ENCODE results near the gene KREMEN1. TPM values are rescaled to one million over a fixed set of nuclear protein-coding genes. Genes with fewer than 3 reads are reported as not detected.

The KREMEN1 gene
- total RNA-seq, 2 experiments from 2014 or later = not detected

- POLR2A ChIA-PET = no interaction called here
- no peaks in the 10 kb centered on the region for H3K4me1 ChIP-seq (ENCODE audit: insufficient read depth, low read length)
- peaks cover 51% of the 10 kb centered on the region for H3K27me3 Mint-ChIP-seq
- ATAC-seq (ENCODE audit: poor library complexity) (no peak), DNase-seq (no peak)
- H3K27ac Mint-ChIP-seq = no peak overlapping the region
- CTCF ChIA-PET = no interaction called here
- no peaks in the 10 kb centered on the region for H3K9me3 ChIP-seq (ENCODE audit: control insufficient read depth in 1 of 2, insufficient read depth in 1 of 2, low read length in 2 of 2)
- H3K36me3 Mint-ChIP-seq (ENCODE audit: low read depth) = no peaks in the 10 kb centered on the region
- no peak overlapping the region for H3K4me3 ChIP-seq (ENCODE audit: low read length)
- intact Hi-C loops (cut with DNase I, micrococcal nuclease) = no loop called here
- no peak for TF ChIP-seq CTCF (IDR thresholded peaks at IDR 0.05)
- H3K9me3 Mint-ChIP-seq = peaks cover 2% of the 10 kb centered on the region
- H3K27ac ChIP-seq (ENCODE audit: low read depth in 1 of 2, low read length in 2 of 2) = no peak overlapping the region
- no peaks in the 10 kb centered on the region for H3K27me3 ChIP-seq (ENCODE audit: control insufficient read depth in 1 of 2, insufficient read depth in 2 of 2, low read length in 2 of 2)
- no peak overlapping the region for H3K4me3 Mint-ChIP-seq
- no peaks in the 10 kb centered on the region for H3K36me3 ChIP-seq (ENCODE audit: insufficient read depth, low read length)
- H3K4me1 Mint-ChIP-seq (ENCODE audit: low read depth) = no peaks in the 10 kb centered on the region
Measured at GRCh38 chr22:29112681-29113080, 39.8 kb downstream of the KREMEN1 start.

GRCh38 chr22:29113319-29113718 lies 40.5 kb downstream of the KREMEN1 start:
- Mint-ChIP-seq H3K27ac (no peak overlapping the region), H3K27me3 (peaks cover 57% of the 10 kb centered on the region), H3K9me3 (peaks cover 2% of the 10 kb centered on the region), H3K4me1 (ENCODE audit: low read depth) (no peaks in the 10 kb centered on the region), H3K4me3 (no peak overlapping the region), H3K36me3 (ENCODE audit: low read depth) (no peaks in the 10 kb centered on the region)
- Histone ChIP-seq H3K9me3 (ENCODE audit: control insufficient read depth in 1 of 2, insufficient read depth in 1 of 2, low read length in 2 of 2) (no peaks in the 10 kb centered on the region), H3K27ac (ENCODE audit: low read depth in 1 of 2, low read length in 2 of 2) (no peak overlapping the region), H3K4me1 (ENCODE audit: insufficient read depth, low read length) (no peaks in the 10 kb centered on the region), H3K27me3 (ENCODE audit: control insufficient read depth in 1 of 2, insufficient read depth in 2 of 2, low read length in 2 of 2) (peaks cover 2 to 6% of the 10 kb centered on the region in 2 experiments), H3K36me3 (ENCODE audit: insufficient read depth, low read length) (no peaks in the 10 kb centered on the region), H3K4me3 (ENCODE audit: low read length) (no peak overlapping the region)
- ATAC-seq (ENCODE audit: poor library complexity) (no peak), DNase-seq (no peak)
- ChIA-PET POLR2A (no interaction called here), CTCF (no interaction called here)
- no peak for TF ChIP-seq CTCF (IDR thresholded peaks at IDR 0.05)
- intact Hi-C loops (cut with DNase I, micrococcal nuclease) = no loop called here

GRCh38 chr22:29114392-29114791 lies 41.6 kb downstream of the KREMEN1 start:
- Mint-ChIP-seq H3K27ac (no peak overlapping the region), H3K4me3 (no peak overlapping the region), H3K36me3 (ENCODE audit: low read depth) (no peaks in the 10 kb centered on the region), H3K4me1 (ENCODE audit: low read depth) (no peaks in the 10 kb centered on the region), H3K27me3 (peaks cover 58% of the 10 kb centered on the region), H3K9me3 (peaks cover 2% of the 10 kb centered on the region)
- no peak overlapping the region for H3K4me3 ChIP-seq (ENCODE audit: low read length)
- CTCF ChIA-PET = no interaction called here
- no peaks in the 10 kb centered on the region for H3K36me3 ChIP-seq (ENCODE audit: insufficient read depth, low read length)
- no peak for TF ChIP-seq CTCF (IDR thresholded peaks at IDR 0.05)
- H3K27me3 ChIP-seq (ENCODE audit: control insufficient read depth in 1 of 2, insufficient read depth in 2 of 2, low read length in 2 of 2) = peaks cover 7% of the 10 kb centered on the region in 2 experiments
- H3K4me1 ChIP-seq (ENCODE audit: insufficient read depth, low read length) = no peaks in the 10 kb centered on the region
- no peak overlapping the region for H3K27ac ChIP-seq (ENCODE audit: low read depth in 1 of 2, low read length in 2 of 2)
- no peak for ATAC-seq (ENCODE audit: poor library complexity)
- no peaks in the 10 kb centered on the region for H3K9me3 ChIP-seq (ENCODE audit: control insufficient read depth in 1 of 2, insufficient read depth in 1 of 2, low read length in 2 of 2)
- no peak for DNase-seq
- POLR2A ChIA-PET = no interaction called here
- intact Hi-C loops (cut with DNase I, micrococcal nuclease) = no loop called here

Data from CD4-positive, alpha-beta T cell (primary cell).